Stimulated activated CD8-positive, alpha-beta memory T cell treated with anti-CD3 and anti-CD28 coated beads, Interleukin-7, amount 100 ng/mL, for 1 hour (primary cell): ENCODE measurements around the gene TRIM60.
"Not testable (repeated sequence)": the region's sequence is repeated elsewhere in the genome, so short reads cannot be mapped to it uniquely, and the experiment has no call there.

ENCODE experiments used
- DNase-seq, 2 donors: peaks; one replicate each; pipeline ENCODE4 v3.0.0-alpha.2; 2020; ENCODE audit warnings: low read depth in 2 of 2

Gene TRIM60

GRCh38 chr4:165053645-165054044, 21.8 kb downstream of the TRIM60 start, which contains the start of gene TRIM75:
Gene TRIM75, plus strand, starts transcription at chr4:165053866. Its CDS starts 5,282 bp downstream, at chr4:165059148.
- no peak for DNase-seq

- DNase-seq: no peak
Measured at GRCh38 chr4:165055601-165056000, 23.8 kb downstream of the TRIM60 start.

- DNase-seq: no peak
Measured at GRCh38 chr4:165058666-165059065, 26.9 kb downstream of the TRIM60 start.

DNA sequence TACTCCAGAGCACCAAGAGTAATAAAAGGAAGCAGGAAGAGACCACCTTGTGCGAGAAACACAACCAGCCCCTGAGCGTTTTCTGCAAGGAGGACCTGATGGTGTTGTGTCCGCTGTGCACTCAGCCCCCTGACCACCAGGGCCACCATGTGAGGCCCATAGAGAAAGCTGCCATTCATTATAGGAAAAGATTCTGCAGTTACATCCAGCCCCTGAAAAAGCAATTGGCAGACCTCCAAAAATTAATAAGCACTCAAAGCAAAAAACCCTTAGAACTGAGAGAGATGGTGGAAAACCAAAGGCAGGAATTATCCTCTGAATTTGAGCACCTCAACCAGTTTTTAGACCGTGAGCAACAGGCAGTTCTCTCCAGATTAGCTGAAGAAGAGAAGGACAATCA, 27.6 kb downstream of the TRIM60 start:
- no peak for DNase-seq

- no peak for DNase-seq
Measured at GRCh38 chr4:165060938-165061337, 29.1 kb downstream of the TRIM60 start.

DNA sequence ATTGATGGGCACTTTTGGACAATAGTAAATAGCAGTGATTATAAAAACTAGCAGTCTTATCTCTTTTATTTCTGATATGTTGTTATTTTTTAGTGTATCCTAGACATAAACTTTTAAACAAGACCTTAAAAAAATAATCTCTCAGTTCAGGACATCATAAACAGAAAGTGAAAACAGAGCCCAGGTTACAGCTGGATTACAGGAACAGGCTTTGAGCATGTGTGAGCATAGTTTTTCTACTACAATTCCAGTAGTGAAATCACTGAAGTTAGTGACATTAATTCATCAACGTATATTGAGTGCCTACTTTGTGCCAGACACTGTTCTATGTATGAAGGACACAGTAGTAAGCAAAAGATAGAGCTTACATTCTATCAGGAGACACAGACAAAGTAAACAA, 38.8 kb downstream of the TRIM60 start:
- no peak for DNase-seq

DNA sequence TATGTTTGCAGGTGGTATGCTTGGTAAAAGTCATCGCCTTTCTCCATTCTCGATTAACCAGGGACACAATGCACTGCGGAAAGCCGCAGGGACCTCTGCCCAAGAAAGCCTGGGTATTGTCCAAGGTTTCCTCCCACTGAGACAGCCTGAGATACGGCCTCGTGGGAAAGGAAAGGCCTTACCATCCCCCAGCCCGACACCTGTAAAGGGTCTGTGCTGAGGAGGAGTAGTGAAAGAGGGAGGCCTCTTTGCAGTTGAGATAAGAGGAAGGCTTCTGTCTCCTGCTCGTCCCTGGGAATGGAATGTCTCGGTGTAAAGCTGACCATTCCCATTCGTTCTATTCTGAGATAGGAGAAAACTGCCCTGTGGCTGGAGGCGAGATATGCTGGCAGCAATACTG, 41.5 kb downstream of the TRIM60 start:
- not testable (repeated sequence) for DNase-seq

DNA sequence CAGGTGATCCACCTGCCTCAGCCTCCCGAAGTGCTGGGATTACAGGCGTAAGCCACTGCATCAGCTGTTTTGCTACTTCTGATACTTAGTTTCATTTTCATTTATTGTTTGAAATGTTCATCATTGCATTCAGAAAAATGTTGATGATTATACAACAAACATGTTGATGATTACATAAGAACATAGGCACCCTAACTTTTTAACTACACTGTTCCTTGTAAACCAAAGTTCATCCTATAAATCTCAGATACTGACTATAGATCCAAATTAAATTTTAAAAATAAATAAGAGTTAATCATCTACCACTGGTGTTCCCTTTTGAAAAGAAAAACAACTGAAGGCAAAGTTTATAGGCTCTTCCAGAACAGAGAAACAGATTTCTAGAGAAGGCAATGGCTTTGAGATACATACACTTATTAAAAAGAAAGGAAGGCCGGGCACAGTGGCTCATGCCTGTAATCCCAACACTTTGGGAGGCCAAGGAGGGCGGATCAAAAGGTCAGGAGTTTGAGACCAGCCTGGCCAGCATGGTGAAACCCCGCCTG, 45.3 kb downstream of the TRIM60 start:
- DNase-seq: no peak

DNA sequence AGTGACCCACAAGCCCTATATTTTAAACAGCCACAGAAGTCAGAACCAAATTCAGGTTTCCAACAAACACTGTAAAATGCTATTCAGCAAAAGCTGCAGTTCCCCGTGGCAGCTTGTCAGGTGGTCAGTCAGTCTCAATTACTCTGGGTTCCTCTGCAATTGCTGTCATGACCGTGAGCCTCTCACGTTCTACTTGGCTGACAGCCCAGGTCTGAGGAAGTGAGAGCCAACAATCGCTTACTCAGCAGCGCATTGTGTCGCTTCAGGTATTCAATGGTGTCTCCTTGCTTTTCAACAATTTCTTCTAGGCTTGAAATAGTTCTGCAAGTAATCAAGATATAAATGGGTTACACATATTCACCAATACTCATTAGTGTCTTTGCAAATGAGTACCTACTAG, 47.7 kb downstream of the TRIM60 start:
- no peak for DNase-seq

- DNase-seq: not testable (repeated sequence)
Measured at GRCh38 chr4:165084787-165085186, 53.0 kb downstream of the TRIM60 start.

DNA sequence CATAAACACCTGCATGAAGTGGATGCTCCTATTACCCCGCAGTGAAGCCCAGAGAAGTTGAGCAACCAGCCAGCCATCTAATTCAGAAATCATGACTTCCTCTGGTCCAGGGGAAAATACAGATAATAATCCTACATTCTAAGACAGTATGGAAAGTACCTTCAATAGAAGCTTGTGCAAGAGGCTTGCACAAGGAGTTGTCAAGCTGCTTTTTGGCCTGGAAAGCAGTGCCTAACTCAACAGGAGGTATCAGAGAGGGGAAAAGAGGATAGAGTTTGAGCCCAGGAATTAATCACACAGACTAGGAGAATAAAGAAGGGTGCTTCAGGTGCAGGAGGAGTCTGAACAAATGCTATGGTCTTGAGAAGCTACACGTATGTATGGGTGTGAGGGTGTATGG, 54.1 kb downstream of the TRIM60 start:
- DNase-seq: no peak

DNA sequence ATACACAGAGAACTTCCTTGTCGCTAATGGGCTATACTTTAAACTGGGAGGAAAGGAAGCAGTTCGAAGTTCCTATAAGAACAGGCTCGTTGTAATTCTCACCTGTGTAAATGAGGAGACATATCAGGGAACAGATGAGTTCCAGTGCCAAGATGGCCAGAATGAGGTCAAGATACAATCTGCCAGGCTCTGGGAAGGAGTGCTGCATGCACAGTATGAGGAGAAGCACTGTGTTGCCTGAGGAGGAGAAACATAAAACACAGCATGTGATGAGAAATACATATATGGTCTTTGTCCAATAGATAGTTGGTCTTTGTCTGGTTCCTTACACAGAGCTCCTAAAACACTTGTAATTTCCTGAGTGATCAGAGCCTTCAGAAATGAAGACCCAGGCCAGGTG, 56.6 kb downstream of the TRIM60 start:
- no peak for DNase-seq
